Measurements from ENCODE around the gene MOCS3.

MOCS3 gene

DNA sequence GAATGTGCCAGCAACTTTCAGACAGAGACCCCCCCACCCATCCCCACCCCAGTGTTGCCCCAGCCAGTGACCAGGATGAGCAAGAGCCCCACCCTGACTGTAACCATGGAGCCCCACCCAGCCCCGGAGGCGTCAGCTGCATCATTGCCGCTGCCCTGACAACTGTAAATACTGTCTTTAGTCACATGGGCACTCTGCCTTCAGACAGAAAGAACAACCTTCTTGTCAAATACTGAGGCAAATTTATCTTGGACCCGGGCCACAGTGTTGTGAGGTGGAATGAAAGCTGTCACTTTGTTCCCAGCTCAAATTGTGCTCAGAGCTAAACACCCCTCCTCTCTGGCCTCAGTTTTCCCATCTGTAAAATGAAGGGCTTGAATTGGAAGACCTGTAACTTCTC is 23.7 kb downstream of the MOCS3 start:
- no peak for DNase-seq (ENCODE audit: low read depth)

DNA sequence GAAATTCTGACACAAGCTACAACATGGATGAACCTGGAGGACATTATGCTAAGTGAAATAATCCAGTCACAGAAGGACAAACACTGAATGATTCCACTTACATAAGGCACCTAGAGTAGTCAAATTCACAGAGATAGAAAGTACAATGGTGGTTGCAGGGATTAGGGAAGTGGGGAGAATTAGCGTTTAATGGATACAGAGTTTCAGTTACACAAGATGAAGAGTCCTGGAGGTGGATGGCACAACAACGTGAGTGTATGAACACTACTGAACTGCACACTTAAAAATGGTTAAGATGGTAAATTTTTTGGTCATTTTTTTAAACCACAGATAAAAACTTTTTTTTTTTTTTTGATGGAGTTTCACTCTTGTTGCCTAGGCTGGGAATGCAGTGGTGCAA is 24.7 kb downstream of the MOCS3 start:
- DNase-seq (ENCODE audit: low read depth), result no peak

DNA sequence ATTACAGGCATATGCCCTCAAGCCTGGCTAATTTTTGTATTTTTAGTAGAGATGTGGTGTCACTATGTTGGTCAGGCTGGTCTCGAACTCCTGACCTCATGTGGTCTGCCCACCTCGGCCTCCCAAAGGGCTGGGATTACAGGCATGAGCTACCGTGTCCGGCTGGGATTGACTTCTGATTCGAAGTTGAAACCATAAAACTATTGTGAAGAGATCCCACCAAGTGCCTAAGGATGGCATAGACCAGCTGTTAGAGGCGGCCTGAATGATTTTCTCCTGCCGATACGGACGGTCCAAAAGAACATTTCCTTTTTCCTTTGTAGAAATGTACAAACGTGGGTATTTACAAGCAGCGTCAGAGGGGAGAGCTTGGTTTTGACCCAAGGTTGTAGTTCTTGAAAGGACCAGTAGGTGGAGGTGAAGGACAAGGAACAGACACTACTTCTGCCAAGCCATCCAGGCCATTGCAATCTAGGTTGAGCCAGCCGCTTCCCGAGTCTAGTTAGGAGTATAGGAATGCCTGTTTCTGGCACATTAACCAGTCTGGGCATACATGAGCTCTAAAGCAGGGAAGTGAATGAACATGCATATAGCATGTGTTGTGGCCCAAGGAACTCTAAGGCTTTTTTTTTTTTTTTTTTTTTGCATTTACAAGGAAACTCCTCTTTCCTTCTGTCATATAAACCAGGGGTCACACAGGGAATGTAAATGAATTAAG is 29.0 kb downstream of the MOCS3 start:
- peak; percentile 53 for DNase-seq (ENCODE audit: low read depth)

DNA sequence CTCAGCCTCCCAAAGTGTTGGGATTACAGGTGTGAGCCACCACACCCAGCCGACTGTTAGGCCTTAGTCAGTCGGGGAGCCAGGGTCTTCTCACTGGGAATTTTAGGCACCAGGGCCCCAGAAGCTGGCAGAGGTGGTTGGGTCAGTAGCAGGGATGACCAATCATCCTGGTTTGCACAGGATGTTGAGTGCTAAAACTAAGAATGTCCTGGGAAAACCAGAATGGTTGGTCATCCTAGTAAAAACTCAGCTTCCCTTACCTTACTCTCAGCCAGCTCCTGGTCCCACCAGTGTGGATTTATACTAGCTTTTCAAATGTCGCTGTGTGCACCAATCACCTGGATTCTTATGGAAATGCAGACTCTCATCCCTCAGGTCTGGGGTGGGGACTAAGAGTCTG is 32.5 kb downstream of the MOCS3 start:
- DNase-seq (ENCODE audit: low read depth), result no peak

DNA sequence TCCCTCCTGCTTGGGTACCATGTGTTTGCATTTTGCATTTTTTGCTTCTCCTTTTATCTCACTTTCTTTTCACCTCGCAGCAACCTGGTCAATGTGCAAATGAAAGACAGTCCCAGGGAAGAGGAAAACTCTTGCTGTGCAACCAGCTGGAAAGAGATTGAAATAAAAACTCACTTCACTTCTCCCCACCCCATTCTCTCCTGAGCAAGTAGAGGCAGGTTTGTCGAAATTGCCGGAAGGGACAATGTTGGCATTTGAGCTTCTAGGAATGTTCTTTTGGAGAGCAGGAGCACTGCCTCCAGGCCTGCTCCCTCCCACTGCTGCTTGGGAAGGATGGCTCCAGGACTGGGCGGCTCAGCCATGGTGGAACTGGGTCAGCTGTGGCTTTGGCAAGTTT is 33.7 kb downstream of the MOCS3 start:
- no peak for DNase-seq (ENCODE audit: low read depth)

DNA sequence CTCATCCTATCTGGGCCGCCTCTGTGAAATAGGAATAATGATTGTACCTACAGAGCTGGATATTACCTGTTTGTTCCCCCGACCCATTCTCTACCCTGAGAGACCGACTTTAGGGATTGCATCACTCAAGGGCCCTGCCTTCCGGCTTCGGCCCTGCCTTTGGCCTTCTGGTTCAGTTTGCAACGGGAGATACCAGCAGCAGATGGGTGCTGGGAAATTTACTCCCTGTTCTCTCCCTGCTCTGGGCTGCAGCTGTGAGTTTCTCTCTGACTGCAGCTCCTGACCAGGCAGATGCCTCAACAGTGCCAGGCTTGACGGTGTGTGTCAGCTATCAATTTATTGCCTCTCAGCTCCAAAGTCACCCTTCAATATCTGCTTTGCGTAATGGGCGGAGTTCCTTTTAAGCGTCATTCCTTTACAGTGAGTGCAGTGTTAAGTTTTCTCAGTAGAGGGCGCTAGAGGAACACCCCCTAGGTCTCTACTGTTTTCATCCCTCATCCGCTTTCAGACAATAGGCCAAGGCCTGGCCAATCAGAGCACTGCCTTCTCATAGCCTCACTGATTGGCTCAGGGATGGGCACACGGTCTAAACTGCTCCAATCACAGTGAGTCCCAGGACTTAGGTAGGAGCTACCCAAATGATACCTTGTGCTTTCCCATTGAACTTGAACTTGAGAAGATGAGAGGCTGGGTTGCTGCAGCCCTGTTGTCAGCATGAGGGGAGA is 34.3 kb downstream of the MOCS3 start:
- DNase-seq (ENCODE audit: low read depth), result no peak

DNA sequence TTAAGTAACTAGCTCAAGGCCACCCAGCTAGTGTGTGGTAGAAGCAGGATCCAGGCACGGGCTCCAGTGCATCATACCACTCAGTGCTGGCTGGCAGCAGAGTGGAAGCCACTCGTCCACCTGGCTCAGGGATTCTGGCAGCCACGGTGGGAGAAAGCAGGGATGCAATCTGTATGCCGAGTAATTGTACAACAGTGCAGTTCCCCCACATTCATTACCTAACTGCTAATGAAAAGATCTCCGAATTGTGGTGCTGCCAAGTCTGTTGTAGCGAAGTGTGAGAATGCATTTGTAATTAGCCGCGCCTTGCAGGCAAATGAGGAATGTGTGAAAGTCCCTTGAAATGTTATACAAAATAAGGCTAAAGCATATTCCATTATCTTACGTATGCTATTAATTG is 35.3 kb downstream of the MOCS3 start:
- no peak for DNase-seq (ENCODE audit: low read depth)

DNA sequence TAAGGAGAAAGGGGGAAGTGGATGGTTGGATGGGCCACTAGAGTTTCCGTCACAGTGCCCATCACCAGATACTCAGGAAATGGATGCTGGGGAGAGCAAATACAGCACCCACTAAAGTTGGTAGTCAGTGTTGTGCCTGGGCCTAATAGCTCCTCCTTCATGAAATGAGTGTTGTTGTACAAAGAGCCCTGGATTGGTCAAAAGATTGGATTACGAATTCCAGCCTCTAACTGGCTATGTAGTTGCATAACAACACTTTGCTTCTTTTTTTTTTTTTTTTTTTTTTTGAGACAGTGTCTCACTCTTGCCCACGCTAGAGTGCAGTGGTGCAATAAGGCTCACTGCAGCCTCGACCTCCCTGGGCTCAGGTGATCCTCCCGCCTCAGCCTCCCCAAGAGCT is 36.9 kb downstream of the MOCS3 start:
- DNase-seq (ENCODE audit: low read depth), result no peak

DNA sequence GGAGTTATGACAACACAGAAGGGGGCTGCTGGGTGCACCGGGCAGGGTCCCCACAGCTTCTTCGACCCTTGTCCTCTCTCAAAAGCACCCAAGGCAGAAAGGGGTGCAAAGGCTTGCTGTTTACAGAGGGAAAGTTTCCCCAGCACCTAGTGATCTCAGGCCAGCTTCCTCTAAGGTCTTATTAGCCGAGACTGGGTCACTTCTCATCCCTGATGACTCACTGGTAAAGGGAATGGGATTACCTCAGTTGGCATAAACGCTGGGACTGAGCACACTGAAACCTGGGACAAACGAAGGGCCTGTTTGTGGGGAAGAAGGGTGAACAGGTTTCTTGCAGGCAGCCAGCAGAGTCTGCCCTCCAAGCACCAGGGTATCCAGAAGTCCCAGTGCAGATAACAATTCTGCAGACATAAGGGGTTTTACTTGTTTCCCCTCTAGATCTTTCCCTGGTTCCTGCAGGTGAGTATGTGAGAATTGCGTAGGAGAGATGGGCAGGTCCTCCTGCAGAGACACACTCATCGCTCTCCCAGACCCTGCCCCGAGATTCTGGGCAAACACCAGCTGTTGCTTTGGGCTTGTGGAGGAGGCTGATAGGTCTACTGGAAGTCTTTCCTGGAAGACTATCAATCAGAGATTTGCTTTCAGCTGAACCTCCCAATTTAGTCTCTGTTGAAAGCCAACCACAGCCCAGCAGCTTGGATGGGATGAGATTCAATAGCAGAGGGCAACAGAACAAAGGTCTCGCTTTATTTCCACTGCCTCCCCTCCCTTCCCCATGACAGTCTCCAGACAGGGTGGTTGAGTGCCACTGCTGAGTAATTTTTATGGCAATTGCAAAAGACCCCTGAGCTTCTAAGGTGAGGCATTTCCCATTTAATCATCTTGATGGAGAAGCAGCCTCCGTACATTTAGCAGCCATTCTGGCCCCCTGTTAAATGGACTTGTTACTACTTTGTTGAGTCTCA is 38.6 kb downstream of the MOCS3 start:
- no peak for DNase-seq (ENCODE audit: low read depth)

DNA sequence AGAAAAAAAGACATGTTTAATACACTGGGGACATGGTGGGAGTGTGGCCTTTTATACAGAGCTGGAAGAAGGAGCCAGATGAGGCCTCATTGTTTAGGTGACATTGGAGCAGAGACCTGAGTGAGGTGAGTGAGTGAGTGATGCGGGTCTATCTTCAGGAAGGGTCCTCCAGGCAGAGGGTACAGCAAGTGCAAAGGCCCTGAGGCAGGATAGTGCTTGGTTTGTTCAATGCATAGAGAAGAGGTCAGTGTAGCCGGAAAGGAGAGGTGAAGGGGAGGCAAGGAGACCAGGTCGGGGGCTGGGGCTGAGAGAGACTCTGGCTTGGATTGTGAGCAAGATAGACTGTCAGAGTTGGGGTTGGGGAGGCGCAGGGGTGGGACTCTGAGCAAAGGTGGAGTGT is 40.7 kb downstream of the MOCS3 start:
- DNase-seq (ENCODE audit: low read depth), result no peak

DNA sequence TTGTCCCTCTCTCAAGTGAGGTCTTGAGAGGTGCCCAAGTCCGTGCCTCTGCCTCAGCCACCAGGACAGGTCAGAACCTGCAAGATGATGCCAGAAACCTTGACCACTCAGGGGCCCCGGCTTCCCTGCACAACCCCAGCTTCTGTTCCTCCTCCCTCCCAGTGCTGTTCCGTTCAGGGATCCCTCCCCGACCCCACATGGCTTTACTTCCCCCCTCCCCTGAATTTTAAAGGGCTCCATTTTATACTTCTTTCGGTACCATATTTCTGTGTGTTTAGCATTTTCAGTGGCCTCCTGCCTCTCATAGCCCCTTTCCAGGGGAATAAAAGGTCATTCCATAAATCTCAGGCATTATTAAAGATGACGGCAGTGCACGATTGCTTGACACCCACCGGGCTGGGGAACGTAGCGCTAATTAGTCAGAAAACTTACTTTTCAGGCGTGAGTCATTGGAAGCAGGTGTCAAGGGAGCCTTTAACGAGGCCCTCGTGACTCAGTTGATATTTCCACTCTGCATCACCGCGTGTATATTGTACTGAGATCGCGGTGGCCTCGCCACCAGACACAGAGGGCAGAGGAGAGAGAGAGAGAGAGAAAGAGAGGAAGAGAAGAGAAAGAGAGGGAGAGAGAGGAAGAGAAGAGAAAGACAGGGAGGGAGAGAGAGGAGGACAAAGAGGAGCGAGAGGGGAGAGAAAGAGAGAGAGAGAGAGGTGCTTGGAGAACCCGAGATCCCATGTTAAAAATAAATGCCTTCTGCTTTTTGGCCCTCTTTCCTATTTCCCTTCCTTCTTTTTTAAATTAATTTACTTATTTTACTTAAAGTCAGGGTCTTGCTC is 43.0 kb downstream of the MOCS3 start:
- DNase-seq (ENCODE audit: low read depth), result no peak

DNA sequence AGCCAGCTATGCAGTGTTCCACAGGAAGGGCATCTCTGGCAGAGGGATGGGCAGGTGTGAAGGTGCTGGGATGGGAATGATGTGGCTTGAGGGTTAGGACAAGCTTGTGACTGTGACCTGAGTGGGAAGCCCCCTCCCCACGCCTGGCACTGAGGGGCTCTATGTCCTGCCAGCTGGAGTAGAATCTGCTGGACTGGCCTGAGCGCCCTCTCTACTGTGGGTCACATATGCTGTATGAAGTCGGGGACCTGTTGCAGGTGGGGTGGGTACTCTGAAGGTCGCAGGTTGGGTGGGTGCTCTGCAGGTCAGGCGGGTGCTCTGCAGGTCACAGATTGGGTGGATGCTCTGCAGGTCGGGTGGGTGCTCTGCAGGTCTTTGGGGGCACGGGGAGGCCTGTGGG is 44.0 kb downstream of the MOCS3 start:
- DNase-seq (ENCODE audit: low read depth), result no peak

DNA sequence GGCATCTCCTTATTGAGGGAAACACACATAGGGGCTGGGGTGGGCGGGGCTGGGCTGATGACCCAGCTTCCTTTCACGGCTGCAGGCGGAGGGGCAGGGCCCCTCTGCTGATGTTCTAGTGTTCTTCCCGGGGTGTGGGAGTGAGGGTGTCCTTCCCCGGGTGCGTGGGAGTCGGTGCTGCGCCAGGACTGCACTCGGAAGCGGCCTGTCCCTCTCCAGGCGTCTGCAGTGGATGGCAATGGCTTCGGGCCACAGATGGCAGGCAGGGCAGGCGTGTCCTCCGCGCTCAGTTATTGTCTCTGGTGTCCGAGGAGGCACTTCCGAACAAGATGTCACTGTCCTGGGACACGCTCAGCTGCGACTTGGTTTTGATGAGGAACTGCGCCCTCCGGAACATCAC is 45.1 kb downstream of the MOCS3 start:
- no peak for DNase-seq (ENCODE audit: low read depth)

DNA sequence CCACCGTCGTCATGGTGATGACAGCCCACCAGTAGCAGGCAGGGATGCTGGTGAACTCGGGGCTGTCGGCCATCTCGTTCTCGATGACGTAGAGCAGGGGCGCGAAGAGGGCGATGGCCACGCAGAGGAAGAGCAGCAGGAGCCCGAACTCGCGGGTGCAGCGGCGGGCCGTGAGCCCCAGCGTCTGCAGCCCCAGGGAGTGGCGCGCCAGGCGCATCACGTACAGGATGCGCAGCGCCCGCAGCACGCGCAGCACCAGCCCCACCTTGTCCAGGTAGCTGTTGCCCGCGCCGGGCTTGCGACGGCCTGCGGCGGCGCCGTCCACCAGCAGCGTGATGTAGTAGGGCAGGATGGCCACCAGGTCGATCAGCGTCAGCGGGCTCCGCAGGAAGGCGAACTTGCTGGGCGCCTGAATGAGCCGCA is 45.7 kb downstream of the MOCS3 start:
- DNase-seq (ENCODE audit: low read depth), result no peak

DNA sequence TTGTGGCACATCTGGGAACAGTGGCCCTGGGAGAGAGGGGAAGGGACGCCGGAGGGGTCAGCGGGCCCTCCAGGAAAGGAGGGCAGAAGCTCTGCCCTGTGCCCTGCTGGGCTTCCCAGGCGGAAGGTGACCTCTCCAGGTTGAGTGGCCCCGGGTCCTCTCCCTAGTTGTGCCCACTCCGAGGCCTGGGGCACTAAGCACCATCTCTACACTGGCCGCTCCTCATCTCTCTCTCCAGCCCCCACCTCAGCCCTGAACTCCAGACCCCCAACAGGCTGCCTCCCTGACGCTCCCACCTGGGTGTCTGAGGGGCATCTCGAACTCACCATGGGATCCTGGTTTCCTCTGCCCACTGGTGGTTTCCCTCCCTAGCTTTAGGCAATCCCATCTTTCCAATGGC is 46.2 kb downstream of the MOCS3 start:
- DNase-seq (ENCODE audit: low read depth), result no peak

DNA sequence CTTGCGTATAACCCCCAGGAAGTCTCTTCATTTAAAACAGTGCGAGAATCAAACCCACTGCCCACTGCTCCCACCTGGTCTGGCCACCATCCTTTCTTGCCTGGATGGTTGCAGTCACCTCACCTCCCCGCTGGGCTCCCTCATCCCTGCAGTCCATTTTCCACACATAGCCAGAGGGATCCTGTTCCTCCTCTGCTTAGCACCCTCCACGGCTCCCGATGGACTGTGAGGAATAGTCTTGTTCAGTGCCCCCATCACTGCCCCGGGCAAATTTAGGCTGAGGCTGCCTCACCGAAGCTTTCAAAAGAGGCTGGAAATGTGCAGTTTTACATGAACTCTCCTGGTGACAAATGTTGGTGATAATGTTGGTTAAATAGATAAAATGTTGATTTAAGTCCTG is 46.6 kb downstream of the MOCS3 start:
- DNase-seq (ENCODE audit: low read depth), result no peak

DNA sequence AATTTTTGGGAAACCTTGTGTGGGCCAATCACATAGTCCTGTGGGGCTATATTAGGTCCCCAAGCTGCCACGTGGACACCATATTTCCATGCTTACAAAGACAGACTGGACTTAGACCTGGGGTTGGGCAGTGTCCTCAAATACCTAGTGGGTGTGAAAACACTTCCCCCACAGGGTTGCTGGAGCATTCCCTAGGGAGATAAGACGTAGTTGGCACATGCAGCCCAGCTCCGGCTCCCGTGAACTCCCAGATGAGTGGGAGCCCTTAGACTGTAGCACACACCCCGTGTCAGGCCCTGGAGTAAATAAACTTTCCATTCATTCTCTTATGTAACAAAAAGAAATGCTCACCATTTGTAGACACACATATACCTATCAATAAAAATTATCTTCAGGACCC is 50.1 kb downstream of the MOCS3 start:
- DNase-seq (ENCODE audit: low read depth), result no peak

DNA sequence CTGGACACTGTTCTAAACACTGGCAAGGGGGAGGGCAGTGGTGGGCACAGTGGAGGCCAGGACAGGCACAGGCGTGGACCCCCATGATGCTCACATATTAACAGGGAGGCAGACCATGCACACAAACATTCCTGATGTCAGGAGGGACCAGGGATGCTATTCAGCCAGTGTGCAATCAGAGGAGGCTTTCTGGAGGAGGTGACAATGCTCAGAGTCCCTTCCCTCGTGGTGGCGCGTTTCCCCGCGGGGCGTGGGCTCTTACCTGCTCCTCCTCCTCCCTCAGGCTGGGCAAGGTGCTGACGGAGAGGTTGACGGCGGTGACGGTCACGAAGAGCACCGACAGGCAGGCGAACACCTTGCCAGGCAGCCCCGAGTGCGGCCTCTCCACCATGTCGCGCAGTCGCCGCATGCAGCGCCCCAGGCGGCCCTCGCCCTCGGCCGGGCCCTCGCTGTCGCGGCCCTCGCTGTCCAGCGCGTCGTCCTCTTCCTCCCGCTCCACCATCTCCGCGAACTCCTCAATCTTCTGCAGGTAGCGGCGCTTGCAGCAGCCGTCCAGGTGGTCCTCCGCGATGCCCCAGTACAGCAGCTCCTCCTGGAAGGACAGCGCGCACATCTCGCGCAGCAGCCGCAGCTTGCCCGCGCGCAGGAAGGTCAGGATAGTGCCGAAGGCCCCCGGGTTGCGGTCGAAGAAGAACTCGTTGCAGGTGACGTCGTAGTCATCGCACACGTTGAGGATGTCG is 50.9 kb downstream of the MOCS3 start:
- no peak for DNase-seq (ENCODE audit: low read depth)

DNA sequence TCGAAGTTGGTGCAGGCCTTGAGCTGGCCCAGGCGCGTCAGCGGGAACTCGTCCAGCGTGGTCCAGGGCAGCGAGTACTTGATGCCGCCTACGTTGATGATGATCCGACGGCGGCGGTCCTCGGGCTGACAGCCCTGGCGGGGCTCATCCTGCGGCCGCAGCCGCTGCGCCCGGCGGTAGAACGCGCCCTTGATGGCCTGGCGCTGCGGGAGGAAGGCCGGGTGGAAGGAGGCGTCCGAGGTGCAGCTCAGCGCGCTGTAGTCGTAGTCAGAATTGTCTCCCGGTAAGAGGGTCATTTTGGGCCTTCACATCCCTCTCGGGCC is 51.4 kb downstream of the MOCS3 start:
- DNase-seq (ENCODE audit: low read depth), result no peak

DNA sequence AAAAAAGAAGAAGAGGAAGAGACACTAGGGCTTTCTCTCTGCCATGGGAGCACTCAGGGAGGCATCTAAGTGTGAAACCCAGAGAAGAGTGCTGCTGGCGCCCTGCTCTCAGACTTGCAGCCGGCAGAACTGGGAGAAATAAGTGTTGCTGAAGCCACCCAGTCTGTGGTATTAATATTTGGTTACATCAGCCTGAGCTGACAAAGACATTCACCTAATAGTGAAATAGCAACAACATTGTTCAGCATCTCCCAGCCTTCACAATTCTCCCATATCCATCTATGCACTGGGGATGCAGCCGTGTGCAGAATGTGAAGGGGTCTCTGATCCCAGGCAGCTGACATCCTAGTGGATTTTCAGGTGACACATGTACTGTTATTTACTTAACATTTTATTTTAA is 52.3 kb downstream of the MOCS3 start:
- DNase-seq (ENCODE audit: low read depth), result no peak

DNA sequence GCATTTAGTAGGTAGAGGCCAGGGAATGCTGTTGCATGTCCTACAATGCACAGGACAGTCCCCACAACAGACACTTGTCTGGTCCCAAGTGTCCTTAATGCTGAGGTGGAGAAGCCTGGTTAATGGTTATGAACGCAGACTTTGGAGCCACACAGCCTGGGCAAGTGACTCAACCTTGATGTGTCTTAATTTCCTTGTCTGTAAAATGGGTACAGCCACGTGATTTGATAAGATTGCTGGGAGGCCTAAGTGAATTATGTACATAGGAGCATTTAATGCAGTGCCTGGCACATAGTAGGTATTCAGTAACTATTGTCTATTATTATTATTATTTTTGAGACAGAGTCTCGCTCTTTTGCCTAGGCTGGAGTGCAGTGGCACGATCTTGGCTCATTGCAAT is 52.9 kb downstream of the MOCS3 start:
- no peak for DNase-seq (ENCODE audit: low read depth)

Measured in activated gamma-delta T cell treated with anti-CD3 and anti-CD28 coated beads, Interleukin-2, amount 50 U/mL, for 16 hours (primary cell).